Measurements from ENCODE around the gene DAPK2. TPM values are rescaled to one million over a fixed set of nuclear protein-coding genes. Genes with fewer than 3 reads are reported as not detected.

Gene DAPK2
- total RNA-seq, 2 donors from 2014 or later, result 6.1 to 10.6 TPM

GRCh38 chr15:63940966-63941620 lies 105.2 kb downstream of the DAPK2 start:
- Histone ChIP-seq H3K4me1 (ENCODE audit: control insufficient read depth in 1 of 2, low read depth in 2 of 2) (peaks cover 22 to 30% of the 10 kb centered on the region in 2 donors), H3K27ac (peak overlapping the region in 1 of 2 donors; percentile 19), H3K4me3 (no peak overlapping the region), H3K27me3 (replicated peaks; ENCODE audit: insufficient read depth) (no peaks in the 10 kb centered on the region), H3K9me3 (no peaks in the 10 kb centered on the region), H3K36me3 (no peaks in the 10 kb centered on the region)
- DNase-seq (ENCODE audit: low spot score) (no peak), ATAC-seq (ENCODE audit: insufficient number of reproducible peaks, low FRiP score, low read depth) (no peak)
- no peak for TF ChIP-seq CTCF (IDR thresholded peaks at IDR 0.05)

DNA sequence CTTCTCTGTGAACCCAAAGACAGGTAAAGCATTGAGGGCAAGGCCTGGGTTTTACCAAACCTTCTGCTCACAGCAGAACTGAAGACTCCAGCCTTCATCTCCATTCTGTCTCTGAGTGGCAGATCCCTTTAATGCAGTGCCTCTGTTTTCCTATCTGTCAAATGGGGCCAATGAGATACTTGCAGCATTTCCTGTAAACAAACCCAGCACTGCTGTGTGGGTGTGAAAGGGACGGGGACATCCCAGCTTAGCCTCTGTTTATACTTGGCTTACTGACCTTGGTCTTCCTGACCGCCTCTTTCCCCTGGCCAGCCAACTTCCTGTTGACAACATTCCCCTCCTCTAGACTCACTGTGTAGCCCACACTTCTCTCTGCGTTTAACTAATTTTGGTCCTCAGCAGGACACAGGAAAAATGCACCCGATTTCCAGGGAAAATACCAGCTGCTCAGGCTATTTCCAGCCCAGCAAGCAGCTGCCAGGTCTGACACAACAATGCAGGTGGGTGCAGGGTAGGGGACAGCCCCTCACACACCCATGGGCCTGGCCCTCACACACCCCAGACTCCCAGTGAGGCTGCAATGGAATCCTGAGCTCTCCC lies 106.7 kb downstream of the DAPK2 start:
- TF ChIP-seq CTCF (IDR thresholded peaks at IDR 0.05), result no peak
- H3K9me3 ChIP-seq, result no peaks in the 10 kb centered on the region
- peak overlapping the region; percentile 3 for H3K4me3 ChIP-seq
- no peak for DNase-seq (ENCODE audit: low spot score)
- no peaks in the 10 kb centered on the region for H3K27me3 ChIP-seq (replicated peaks; ENCODE audit: insufficient read depth)
- peak; percentile 45 for ATAC-seq (ENCODE audit: insufficient number of reproducible peaks, low FRiP score, low read depth)
- peak overlapping the region; percentile 25 to 72 for H3K27ac ChIP-seq
- H3K4me1 ChIP-seq (ENCODE audit: control insufficient read depth in 1 of 2, low read depth in 2 of 2), result peaks cover 22 to 30% of the 10 kb centered on the region in 2 donors
- H3K36me3 ChIP-seq, result no peaks in the 10 kb centered on the region

DNA sequence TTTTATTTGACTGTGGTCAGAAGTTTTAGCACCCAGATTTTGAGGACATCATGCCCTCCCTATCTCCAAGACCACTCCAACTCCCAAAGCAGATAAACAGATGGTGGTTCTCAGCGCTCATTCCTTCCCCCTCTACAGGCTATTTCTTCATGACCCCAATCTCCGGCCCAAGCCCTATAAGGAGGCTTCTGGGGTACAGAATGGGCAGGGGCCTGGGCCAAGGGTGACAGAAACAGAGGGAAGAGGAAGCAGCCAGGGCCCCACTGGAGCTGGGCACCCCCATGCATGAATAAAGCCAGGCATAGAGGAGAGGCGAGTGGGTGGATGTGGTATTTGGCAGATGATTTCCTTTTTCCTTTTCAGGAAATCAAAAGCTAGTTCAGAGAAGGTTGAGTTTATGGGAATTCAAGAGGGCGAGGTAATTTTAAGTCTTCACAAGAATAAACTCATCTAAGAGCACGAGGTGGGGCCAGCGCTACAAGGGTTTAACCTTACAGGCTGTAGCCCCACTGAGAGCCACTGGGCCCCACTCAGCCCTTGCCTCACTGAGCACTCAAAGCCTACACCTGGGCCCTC lies 107.7 kb downstream of the DAPK2 start:
- ATAC-seq (ENCODE audit: insufficient number of reproducible peaks, low FRiP score, low read depth) (no peak), DNase-seq (ENCODE audit: low spot score) (no peak)
- no peaks in the 10 kb centered on the region for H3K36me3 ChIP-seq
- H3K27ac ChIP-seq, result peak overlapping the region in 1 of 2 donors; percentile 72
- H3K27me3 ChIP-seq (replicated peaks; ENCODE audit: insufficient read depth), result no peaks in the 10 kb centered on the region
- H3K4me1 ChIP-seq (ENCODE audit: control insufficient read depth in 1 of 2, low read depth in 2 of 2), result peaks cover 22 to 30% of the 10 kb centered on the region in 2 donors
- H3K9me3 ChIP-seq, result no peaks in the 10 kb centered on the region
- no peak overlapping the region for H3K4me3 ChIP-seq
- no peak for TF ChIP-seq CTCF (IDR thresholded peaks at IDR 0.05)

- Histone ChIP-seq H3K4me3 (no peak overlapping the region), H3K4me1 (ENCODE audit: control insufficient read depth in 1 of 2, low read depth in 2 of 2) (peaks cover 3% of the 10 kb centered on the region in 2 donors), H3K27me3 (replicated peaks; ENCODE audit: insufficient read depth) (no peaks in the 10 kb centered on the region), H3K9me3 (no peaks in the 10 kb centered on the region), H3K36me3 (no peaks in the 10 kb centered on the region), H3K27ac (no peak overlapping the region)
- ATAC-seq (ENCODE audit: insufficient number of reproducible peaks, low FRiP score, low read depth) (no peak), DNase-seq (ENCODE audit: low spot score) (no peak)
- TF ChIP-seq CTCF (IDR thresholded peaks at IDR 0.05), result no peak
Observed at GRCh38 chr15:63933522-63933921, 112.8 kb downstream of the DAPK2 start.

- Histone ChIP-seq H3K4me1 (ENCODE audit: control insufficient read depth in 1 of 2, low read depth in 2 of 2) (no peaks in the 10 kb centered on the region), H3K36me3 (no peaks in the 10 kb centered on the region), H3K4me3 (no peak overlapping the region), H3K27me3 (replicated peaks; ENCODE audit: insufficient read depth) (no peaks in the 10 kb centered on the region), H3K9me3 (no peaks in the 10 kb centered on the region), H3K27ac (no peak overlapping the region)
- TF ChIP-seq CTCF (IDR thresholded peaks at IDR 0.05), result no peak
- DNase-seq (ENCODE audit: low spot score) (no peak), ATAC-seq (ENCODE audit: insufficient number of reproducible peaks, low FRiP score, low read depth) (no peak)
Observed at GRCh38 chr15:63931556-63931955, 114.7 kb downstream of the DAPK2 start.

Data from thoracic aorta (tissue), 2 donors.